Endodermal cell (in vitro differentiated cells): ENCODE results near the gene APBA1. TPM values are rescaled to one million over a fixed set of nuclear protein-coding genes. Genes with fewer than 3 reads are reported as not detected.

Experiments used
- DNase-seq: peaks from one replicate; pipeline ENCODE4 v3.0.0-alpha.2; 2017
- H3K27ac ChIP-seq: 2 replicates; pipeline ENCODE4 v1.5.1; 2013; ENCODE audit warnings: mild to moderate bottlenecking, low read depth, low read length, moderate library complexity
- H3K27me3 ChIP-seq: 2 replicates; pipeline ENCODE4 v1.6.1; 2013; ENCODE audit warnings: mild to moderate bottlenecking, low read length, moderate library complexity; ENCODE audit not compliant: insufficient read depth, control insufficient read depth, poor library complexity, severe bottlenecking
- H3K36me3 ChIP-seq: 2 replicates; pipeline ENCODE4 v1.7.0; 2013; ENCODE audit warnings: mild to moderate bottlenecking, low read length, moderate library complexity; ENCODE audit not compliant: control insufficient read depth, insufficient read depth
- H3K4me1 ChIP-seq: one replicate; pipeline ENCODE4 v1.7.0; 2013; ENCODE audit warnings: low read length; ENCODE audit not compliant: control insufficient read depth, insufficient read depth
- H3K4me3 ChIP-seq: 2 replicates; pipeline ENCODE4 v1.5.1; 2013; ENCODE audit warnings: mild to moderate bottlenecking, low read length, moderate library complexity
- H3K9ac ChIP-seq: 2 replicates; pipeline ENCODE4 v1.6.1; 2013; ENCODE audit warnings: mild to moderate bottlenecking, low read length, moderate library complexity; ENCODE audit not compliant: poor library complexity, severe bottlenecking; ENCODE audit errors: extremely low read depth
- H3K9me3 ChIP-seq: 2 replicates; pipeline ENCODE4 v1.6.1; 2013; ENCODE audit warnings: mild to moderate bottlenecking, low read length, moderate library complexity; ENCODE audit not compliant: control insufficient read depth
- H3K27ac Mint-ChIP-seq: 2 replicates; pipeline ENCODE4 v1.8.0; 2020; ENCODE audit warnings: mixed read lengths
- H3K27me3 Mint-ChIP-seq: 2 replicates; pipeline ENCODE4 v1.8.0; 2021; ENCODE audit warnings: mild to moderate bottlenecking, mixed read lengths; ENCODE audit not compliant: insufficient read depth
- H3K36me3 Mint-ChIP-seq: 2 replicates; pipeline ENCODE4 v1.8.0; 2020; ENCODE audit warnings: low read depth, mixed read lengths
- H3K4me1 Mint-ChIP-seq: 2 replicates; pipeline ENCODE4 v1.8.0; 2020; ENCODE audit warnings: mixed read lengths
- H3K4me3 Mint-ChIP-seq: 2 replicates; pipeline ENCODE4 v1.8.0; 2020; ENCODE audit warnings: mild to moderate bottlenecking, moderate library complexity, mixed read lengths
- H3K9me3 Mint-ChIP-seq: 2 replicates; pipeline ENCODE4 v1.8.0; 2020; ENCODE audit warnings: mild to moderate bottlenecking, mixed read lengths
- CTCF ChIP-seq: fragments of 200-600 bp; sonication (generic); conservative IDR thresholded peaks from 2 replicates; pipeline ENCODE4 v1.5.0; 2021; ENCODE audit warnings: antibody characterized with exemption, mild to moderate bottlenecking
- WGBS, 2 experiments: methylation state at CpG; one replicate each; pipeline versions ENCODE4 v1.1.5 to v1.1.7; 2013; ENCODE audit warnings: missing lambda C conversion rate in 2 of 2, mixed read lengths in 1 of 2; ENCODE audit not compliant: insufficient coverage in 1 of 2, insufficient read length in 1 of 2; 5-methylcytosine and 5-hydroxymethylcytosine counted together
- total RNA-seq, 2 donors: library from RNA; stranded (reverse); fragmentation: NEBNext Ultra II Directional in 1 of 2; extraction: Animal tissue kit (Norgen Biotek cat#: 25700) in 1 of 2; gene quantifications; 2 replicates in 1 of 2; 3 replicates in 1 of 2; pipeline ENCODE4 v1.2.1, GENCODE V29; 2021

Gene APBA1
- total RNA-seq, 2 donors from 2014 or later, result 0.51 to 0.75 TPM

- 96 to 98% methylated on average over 81 to 111 of the region's 111 CpGs for WGBS, 2 experiments
- H3K4me3 Mint-ChIP-seq, result no peak overlapping the region
- H3K27ac ChIP-seq, result no peak overlapping the region
- no peak overlapping the region for H3K27ac Mint-ChIP-seq
- no peak overlapping the region for H3K9ac ChIP-seq
- H3K4me1 ChIP-seq, result no peaks in the 10 kb centered on the region
- DNase-seq, result no peak
- H3K27me3 Mint-ChIP-seq, result peaks cover 4% of the 10 kb centered on the region
- H3K4me3 ChIP-seq, result no peak overlapping the region
- no peaks in the 10 kb centered on the region for H3K36me3 ChIP-seq
- no peak for TF ChIP-seq CTCF
- no peaks in the 10 kb centered on the region for H3K27me3 ChIP-seq
- peaks cover 1% of the 10 kb centered on the region for H3K36me3 Mint-ChIP-seq
- H3K9me3 Mint-ChIP-seq, result peaks cover 4% of the 10 kb centered on the region
- peaks cover 8% of the 10 kb centered on the region for H3K4me1 Mint-ChIP-seq
- no peaks in the 10 kb centered on the region for H3K9me3 ChIP-seq
Measured at GRCh38 chr9:69516353-69517322, 155.5 kb downstream of the APBA1 start.

- H3K27ac Mint-ChIP-seq, result no peak overlapping the region
- WGBS, 2 experiments, result 94% methylated on average over 22 to 23 of the region's 23 CpGs
- TF ChIP-seq CTCF, result no peak
- Histone ChIP-seq H3K36me3 (no peaks in the 10 kb centered on the region), H3K4me3 (no peak overlapping the region), H3K9ac (no peak overlapping the region), H3K9me3 (no peaks in the 10 kb centered on the region), H3K27ac (no peak overlapping the region), H3K4me1 (no peaks in the 10 kb centered on the region), H3K27me3 (no peaks in the 10 kb centered on the region)
- H3K27me3 Mint-ChIP-seq, result peaks cover 4% of the 10 kb centered on the region
- DNase-seq, result no peak
- peaks cover 1% of the 10 kb centered on the region for H3K36me3 Mint-ChIP-seq
- H3K9me3 Mint-ChIP-seq, result peaks cover 4% of the 10 kb centered on the region
- no peak overlapping the region for H3K4me3 Mint-ChIP-seq
- H3K4me1 Mint-ChIP-seq, result peaks cover 5% of the 10 kb centered on the region
Measured at GRCh38 chr9:69515810-69516209, 156.4 kb downstream of the APBA1 start.

GRCh38 chr9:69513141-69513820 lies 158.9 kb downstream of the APBA1 start:
- Histone ChIP-seq H3K4me3 (no peak overlapping the region), H3K27me3 (no peaks in the 10 kb centered on the region), H3K4me1 (no peaks in the 10 kb centered on the region), H3K9ac (no peak overlapping the region), H3K36me3 (no peaks in the 10 kb centered on the region), H3K9me3 (no peaks in the 10 kb centered on the region), H3K27ac (no peak overlapping the region)
- peaks cover 5% of the 10 kb centered on the region for H3K4me1 Mint-ChIP-seq
- H3K27me3 Mint-ChIP-seq, result no peaks in the 10 kb centered on the region
- H3K9me3 Mint-ChIP-seq, result peaks cover 4% of the 10 kb centered on the region
- H3K4me3 Mint-ChIP-seq, result no peak overlapping the region
- TF ChIP-seq CTCF, result no peak
- H3K36me3 Mint-ChIP-seq, result peaks cover 1% of the 10 kb centered on the region
- no peak overlapping the region for H3K27ac Mint-ChIP-seq
- DNase-seq, result no peak
- WGBS, 2 experiments, result 33 to 66% methylated on average over 1 to 3 of the region's 3 CpGs
